Stimulated activated CD8-positive, alpha-beta memory T cell treated with anti-CD3 and anti-CD28 coated beads, Interleukin-15, amount 100 ng/mL, for 1 hour (primary cell): ENCODE data around the gene NUBP2.

ENCODE experiments used
- DNase-seq: peaks from one replicate; pipeline ENCODE4 v3.0.0-alpha.2; 2020; ENCODE audit warnings: low read depth

Gene NUBP2

DNA sequence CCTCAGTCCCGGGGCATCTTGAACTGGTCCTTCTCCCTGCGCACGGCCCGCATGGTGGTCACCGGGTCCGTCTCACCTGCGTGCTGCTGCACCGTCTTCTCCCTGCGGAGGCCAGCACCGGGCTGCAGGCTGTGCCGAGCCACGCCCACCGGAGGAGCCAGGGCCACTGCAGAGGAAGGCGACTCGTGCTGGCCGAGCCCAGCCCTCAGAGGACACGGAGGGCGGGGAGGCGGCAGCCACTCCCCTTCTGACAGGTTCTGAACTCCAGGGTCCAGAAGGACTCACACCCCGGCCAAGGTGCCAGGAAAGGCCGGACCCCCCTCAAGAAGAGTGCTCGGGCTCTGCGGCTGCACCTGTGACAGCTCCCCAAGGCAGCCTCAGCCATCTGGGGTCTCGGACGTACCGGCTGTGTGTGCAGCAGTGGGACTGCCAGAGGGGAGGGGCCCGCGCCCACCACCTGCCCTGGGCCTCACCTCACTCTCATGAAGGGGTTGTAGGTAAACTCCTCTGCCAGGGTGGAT lies 26.6 kb downstream of the NUBP2 start:
- DNase-seq: no peak

- no peak for DNase-seq
Measured at GRCh38 chr16:1810106-1810505, 27.3 kb downstream of the NUBP2 start.

GRCh38 chr16:1810536-1810935 lies 27.8 kb downstream of the NUBP2 start:
- DNase-seq: no peak

- peak; percentile 12 for DNase-seq
Measured at GRCh38 chr16:1812732-1813163, 30.0 kb downstream of the NUBP2 start.

- no peak for DNase-seq
Measured at GRCh38 chr16:1815461-1815860, 32.7 kb downstream of the NUBP2 start.

GRCh38 chr16:1816396-1817275 lies 33.9 kb downstream of the NUBP2 start:
- DNase-seq: no peak

DNA sequence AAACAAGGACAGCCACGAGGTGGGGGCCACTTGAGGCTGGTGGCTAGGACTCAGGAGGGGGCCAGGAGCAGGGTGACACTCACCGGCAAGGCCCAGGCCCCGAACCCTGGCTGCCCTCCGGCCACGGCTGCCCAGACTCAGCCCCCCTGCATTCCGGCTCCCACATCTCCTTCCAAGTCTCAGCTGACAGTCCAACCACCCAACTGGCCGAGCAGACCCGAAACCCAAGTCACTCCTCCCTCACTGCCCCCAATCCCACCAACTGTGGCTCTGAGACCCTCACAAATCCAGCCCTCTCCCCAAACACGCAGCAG lies 34.5 kb downstream of the NUBP2 start:
- DNase-seq: no peak

- DNase-seq: no peak
Measured at GRCh38 chr16:1817716-1818115, 35.0 kb downstream of the NUBP2 start.

DNA sequence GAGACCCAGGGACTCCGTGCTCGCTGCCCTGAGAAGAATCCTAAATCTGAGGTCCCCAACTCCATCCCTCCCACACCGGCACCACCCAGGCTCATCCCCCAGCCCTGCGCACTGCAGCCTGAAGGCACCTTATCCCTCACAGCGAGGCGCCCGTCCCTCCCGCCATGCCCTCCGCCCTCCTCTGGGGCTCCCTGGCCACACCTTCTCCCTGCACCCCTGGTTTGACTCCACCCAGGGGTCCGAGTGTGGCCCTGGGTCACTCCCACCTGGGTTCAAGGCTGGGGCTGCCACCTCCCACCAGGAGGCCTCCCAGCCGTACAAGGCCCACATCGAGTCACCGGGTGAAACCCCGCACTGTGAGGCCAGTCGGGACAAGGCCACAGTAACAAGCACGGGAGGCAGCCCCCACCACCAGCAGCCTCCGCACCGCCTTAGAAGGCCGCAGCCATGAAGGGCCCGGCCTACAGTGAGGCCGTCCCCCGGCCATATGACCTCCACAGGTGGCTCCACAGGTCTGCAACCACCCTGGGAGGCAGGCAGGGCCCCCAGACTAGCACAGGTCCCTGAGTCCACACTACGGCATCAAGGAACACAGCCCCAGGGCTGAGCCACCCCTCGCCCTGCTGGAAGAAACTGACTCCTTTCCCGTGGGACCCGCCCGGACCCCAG lies 35.6 kb downstream of the NUBP2 start:
- DNase-seq: no peak

GRCh38 chr16:1818873-1819525 lies 36.2 kb downstream of the NUBP2 start:
- no peak for DNase-seq

DNA sequence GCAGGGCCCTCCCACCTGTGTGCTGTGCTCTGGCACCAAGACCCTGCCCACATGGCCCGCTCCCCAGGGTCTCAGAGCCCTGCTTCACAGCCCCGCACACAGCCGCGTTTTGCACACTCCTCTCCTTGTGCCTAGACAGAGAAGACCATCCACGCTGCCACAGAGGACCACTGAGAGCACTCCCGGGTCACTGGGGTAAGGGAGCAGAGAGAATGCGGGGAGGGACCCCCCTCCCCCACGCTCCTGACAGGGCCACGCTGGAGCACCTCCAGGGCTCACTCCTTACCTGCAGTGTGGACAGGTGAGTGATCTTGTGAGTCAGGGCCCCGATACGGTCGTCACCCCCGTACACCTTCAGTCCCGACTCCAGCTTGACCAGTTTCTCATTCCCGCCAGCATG lies 36.9 kb downstream of the NUBP2 start:
- no peak for DNase-seq

GRCh38 chr16:1820096-1820945 lies 37.6 kb downstream of the NUBP2 start:
- DNase-seq: no peak

- DNase-seq: no peak
Measured at GRCh38 chr16:1820946-1821290, 38.2 kb downstream of the NUBP2 start.

GRCh38 chr16:1821861-1822611 lies 39.3 kb downstream of the NUBP2 start:
- DNase-seq: no peak

DNA sequence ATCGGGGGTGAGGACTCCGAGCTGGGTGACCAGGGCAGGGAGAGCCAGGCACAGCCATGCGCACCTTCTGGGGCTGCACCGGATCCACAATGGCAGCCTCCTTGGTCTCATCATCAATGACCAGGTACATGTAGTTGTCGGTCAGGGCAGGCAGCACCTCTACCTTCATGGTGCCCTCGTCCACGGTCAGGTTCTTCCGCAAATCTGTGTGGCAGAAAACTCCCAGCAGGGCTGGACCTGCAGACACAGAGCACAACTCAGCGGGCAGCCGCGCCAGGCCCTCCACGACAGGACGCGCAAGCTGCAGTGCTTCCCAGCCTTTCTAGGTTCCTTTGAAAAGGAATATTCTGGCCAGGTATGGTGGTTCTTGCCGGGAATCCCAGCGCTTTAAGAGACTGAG lies 40.0 kb downstream of the NUBP2 start:
- DNase-seq: no peak

DNA sequence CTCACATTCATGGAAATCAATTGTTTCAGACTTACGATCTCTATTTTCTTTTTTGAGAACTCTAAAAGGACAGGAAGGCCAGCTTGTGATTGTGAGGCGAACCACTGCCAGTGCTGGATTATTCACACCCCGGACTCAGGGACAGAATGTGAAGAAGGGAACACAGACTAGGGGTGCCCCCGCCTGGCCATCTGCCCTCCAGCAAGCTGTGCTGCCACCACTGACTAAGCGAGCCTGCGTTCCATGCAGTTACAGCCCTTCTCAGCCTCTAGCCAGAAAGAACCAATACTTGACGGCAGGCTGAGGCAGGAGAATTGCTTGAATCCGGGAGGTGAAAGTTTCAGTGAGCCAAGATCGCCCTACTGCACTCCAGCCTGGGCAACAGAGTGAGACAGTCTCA lies 41.1 kb downstream of the NUBP2 start:
- no peak for DNase-seq

DNA sequence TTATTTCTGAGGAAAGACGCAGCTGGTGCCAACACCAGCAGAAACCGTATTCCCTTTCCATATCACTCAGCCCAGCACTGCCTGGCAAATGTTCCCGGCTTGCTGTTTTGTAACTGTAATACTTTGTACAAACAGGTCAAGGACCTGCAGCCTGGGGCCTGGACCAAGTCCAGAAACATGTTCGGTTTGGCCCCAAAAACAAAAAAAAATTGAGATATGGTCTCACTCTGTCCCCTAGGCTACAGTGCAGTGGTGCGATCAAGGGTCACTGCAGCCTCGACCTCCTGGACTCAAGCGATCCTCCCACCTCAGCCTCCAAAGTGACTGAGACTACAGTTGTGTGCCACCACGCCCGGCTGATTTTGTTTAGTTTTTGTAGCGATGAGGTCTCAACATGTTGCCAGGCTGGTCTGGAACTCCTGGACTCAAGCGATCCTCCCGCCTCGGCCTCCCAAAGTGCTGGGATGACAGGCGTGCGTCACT lies 42.7 kb downstream of the NUBP2 start:
- no peak for DNase-seq

DNA sequence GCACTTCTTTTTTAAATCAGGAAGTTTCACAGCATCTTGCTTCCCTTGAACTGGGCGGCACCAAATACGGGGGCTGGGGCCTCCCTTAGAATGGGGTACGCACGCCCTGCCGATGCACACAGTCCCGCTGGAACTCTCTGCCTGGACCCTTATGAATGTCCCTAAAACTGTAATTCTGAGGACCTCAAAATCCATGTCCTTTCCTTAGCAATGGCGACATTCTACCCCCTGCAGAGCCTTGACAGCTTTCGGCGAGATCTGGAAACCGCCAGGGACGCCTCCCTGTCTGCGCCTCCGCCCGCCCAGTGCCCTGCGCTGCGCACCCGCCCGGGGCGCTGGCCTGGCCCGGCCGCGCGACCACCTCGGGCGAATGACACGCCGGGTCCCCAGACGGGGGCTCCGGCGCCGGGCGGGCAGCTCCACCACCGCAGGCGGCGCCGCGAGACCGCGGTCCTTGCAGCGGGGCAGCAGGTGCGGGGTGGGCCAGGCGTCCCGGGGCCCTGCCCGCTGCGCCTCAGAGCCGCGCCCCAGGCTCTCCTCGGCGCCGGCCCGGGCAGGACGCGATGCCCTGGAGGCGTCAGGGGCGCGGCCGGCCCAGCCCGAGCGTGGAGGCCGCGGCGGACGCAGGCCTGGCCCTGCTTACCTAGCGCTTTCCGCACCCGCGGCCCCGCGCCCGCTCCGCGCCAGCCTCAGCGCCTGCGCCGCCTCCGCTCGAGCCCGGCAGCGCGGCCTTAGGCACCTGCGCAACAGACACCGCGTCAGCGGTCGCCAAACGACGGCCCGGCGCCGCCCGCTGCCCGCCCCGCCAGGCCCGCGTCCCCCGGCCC lies 43.3 kb downstream of the NUBP2 start:
- peak; percentile 30 for DNase-seq

- DNase-seq: peak; percentile 79
Measured at GRCh38 chr16:1826691-1827573, 44.2 kb downstream of the NUBP2 start, which contains the start of the genes FAHD1 and HAGH. Gene FAHD1 (plus strand): TSS chr16:1827206. CDS start chr16:1827239, 33 bp downstream. Gene HAGH (minus strand): TSS chr16:1826825. CDS start chr16:1826787, 38 bp downstream.
